CD1c-positive myeloid dendritic cell (primary cell): ENCODE results near the gene RAB11FIP5.
"Not testable (repeated sequence)": the region's sequence is repeated elsewhere in the genome, so short reads cannot be mapped to it uniquely, and the experiment has no call there.

ENCODE experiments used
- DNase-seq: peaks from one replicate; pipeline ENCODE4 v3.0.0-alpha.2; 2016; ENCODE audit errors: extremely low spot score

Gene RAB11FIP5

DNA sequence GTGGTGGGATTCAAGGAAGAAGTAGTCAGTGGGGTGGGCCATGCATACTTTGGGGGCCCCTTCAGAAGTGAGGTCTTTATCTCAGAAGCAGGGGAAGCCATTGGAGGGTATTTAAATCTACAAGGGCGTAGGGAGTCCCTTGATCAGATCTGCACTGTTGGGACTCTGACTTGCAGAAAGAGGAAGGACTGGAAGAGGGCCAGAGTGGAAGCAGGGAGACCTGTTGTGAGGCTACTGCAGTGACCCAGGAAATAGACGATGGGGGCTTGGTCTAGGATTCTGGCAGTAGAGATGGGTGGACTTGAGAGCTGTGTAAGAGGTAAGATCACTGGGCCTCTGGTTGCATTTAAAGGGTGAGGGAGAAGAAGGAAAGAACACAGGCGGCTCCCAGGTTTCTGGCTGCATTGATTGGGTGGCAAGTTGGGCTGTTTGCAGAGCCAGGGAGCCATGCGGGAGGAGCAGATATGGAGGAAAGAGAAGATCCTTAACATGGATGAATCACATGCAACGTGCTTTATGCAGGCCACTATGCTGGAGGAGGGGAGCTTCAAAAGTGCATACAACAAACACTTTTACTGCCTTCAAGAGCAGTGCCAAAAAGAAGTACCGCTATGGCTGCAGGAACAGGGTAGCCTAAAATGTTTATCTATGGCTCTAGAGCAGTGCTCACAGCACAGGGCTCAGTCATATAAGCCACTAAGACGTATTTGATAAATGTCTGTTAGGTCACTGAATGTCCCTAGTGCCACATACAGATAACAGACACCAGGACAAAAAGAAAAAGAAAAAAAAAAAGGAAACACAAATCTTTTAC, 43.5 kb downstream of the RAB11FIP5 start:
- DNase-seq, result peak; percentile 17

DNA sequence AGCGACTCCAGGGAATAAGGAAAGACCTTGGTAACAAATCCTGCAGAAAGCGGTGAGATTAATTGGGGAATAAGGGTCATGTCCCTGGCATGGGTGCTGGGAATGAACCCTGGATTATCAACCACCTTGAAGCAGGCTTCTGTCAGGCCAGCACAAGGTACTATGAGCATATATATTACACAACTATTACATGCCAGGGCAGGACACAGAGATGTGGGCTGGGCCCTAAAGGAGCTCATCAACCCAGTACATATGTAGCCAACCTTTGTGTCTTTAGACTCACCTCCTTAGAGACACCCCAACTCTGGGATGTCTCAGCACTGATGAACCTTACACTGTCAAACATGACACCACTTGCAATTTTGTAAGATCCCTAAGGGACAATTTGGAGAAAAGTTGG, 44.6 kb downstream of the RAB11FIP5 start:
- DNase-seq, result no peak

DNA sequence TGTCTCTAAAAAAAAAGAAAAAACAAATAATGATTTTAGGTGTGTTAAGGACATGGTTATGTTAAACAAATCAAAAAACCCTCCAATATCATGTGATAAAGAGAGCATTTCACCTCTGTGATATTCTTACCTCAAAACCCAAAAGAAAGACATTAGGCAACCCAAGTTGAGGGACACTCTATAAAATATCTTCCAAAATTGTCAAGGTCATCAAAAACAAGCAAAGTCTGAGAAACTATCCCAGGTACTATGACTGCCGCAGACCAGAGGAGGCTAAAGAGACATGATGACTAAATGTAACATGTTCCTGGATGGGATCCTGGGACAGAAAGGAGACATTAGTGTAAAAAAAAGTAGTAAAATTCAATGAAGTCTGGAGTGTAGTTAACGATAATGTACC, 45.7 kb downstream of the RAB11FIP5 start:
- DNase-seq, result no peak

DNA sequence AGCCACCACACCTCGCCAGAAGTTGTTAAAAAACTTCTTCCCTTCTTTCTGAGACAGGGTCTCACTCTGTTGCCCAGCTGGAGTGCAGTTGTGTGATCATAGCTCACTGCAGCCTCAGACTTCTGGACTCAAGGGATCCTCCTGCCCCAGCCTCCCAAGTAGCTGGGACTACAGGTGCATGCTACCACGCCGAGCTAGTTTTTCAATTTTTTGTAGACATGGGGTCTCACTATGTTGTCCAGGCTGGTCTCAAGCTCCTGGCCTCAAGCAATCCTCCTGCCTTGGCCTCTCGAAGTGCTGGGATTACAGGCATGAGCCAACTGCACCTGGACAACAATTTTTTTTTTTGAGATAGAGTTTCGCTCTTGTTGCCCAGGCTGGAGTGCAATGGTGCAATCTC, 47.7 kb downstream of the RAB11FIP5 start:
- DNase-seq, result not testable (repeated sequence)

DNA sequence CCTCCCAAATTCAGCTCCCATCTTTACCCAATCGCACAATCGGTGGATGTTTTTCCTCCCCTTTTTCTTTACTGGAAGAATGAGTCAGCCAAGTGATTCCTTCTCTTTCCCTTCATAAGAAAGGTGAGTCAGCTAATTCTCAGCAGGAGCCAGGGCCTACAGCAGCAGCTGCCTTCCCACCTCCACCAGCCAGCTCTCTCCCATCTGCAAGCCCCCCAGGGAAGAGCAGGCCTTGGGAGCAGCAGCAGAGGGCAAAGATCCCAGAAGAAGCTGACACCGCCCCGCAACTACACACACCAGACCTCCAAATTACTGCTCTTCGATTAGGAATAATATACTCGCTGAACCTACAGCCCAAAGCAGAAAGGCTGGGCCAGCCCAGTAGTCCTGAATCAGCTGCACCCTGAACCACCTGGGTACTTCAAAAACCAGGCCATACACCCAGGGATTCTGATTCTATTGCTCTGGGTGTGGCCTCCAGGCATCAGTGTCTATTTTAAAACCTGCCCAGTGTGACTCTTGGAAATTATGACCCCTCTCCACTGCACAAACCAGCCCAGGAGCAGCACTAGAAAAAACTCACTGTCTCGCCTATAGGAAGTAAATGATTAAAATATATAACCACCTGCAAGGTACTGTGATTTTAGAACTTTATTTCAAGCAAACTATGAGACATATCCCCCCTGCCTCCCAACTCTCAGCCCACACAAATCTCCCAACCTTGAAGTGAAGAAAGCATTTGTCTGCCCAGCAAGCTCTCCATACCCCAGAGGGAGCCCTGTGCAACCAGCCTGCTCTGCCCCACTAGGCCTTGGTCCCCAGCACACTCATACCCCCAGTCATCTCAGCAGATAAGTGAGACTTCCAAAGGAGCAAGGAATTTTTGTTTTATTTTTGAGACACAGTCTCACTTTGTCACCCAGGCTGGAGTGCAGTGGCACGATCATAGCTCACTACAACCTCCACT, 48.6 kb downstream of the RAB11FIP5 start:
- no peak for DNase-seq

DNA sequence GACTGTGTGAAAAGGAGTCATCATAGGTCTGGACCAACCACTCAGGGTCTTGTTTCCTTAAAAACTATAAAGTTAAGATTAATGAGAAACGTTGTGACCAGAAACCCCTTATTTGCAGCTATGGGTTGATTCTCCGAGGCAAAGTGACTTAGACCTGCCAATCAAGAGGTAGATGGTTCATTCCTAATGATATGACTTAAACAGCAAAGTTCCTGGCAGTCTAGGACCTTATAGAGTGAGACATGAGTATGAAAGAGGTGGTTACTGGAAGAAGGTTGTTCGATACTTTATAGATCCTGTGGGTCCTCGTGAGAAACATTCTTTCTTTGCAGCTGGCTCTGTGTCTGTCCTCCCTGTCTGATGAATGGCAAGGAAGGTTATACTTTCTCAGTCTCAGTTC, 49.3 kb downstream of the RAB11FIP5 start:
- no peak for DNase-seq

DNA sequence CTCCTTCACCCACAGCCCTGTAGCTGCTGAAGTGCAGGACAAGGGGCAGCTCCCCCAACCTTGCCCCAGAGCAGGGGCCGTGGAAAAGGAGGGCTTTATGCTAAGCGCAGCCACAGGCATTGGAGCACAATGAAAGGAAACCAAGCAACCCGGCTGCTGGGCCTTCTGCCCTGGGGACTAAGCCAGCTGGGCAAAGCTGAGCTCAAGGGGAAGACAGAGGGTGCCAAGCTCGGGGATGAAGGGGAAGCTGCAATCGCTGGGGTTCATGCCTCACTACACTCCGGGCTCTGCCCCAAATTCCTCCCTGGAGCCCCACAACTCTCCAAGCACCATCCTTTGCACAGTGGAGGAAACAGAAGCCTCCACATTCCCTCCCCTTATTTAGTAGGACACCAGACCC, 53.6 kb downstream of the RAB11FIP5 start:
- no peak for DNase-seq

DNA sequence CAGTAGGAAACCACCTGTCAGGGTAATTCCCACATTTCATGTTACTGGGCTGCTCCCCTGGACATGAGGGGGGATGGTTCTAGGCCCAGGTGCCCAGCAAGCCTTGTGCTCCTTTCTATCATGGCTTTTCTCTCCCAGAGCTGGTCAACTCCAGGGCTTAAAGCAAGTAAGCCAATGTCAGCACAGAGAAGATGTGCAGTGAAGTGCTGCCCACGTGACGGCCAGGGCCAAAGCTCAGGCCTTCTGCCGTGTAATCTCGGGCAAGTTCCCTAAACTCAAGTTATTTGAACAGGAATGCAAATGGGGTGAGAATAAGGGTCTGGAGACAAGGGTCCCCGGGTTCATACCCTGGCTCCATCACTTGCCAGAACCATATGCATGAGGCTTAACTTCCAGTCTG, 57.8 kb downstream of the RAB11FIP5 start:
- DNase-seq, result no peak

DNA sequence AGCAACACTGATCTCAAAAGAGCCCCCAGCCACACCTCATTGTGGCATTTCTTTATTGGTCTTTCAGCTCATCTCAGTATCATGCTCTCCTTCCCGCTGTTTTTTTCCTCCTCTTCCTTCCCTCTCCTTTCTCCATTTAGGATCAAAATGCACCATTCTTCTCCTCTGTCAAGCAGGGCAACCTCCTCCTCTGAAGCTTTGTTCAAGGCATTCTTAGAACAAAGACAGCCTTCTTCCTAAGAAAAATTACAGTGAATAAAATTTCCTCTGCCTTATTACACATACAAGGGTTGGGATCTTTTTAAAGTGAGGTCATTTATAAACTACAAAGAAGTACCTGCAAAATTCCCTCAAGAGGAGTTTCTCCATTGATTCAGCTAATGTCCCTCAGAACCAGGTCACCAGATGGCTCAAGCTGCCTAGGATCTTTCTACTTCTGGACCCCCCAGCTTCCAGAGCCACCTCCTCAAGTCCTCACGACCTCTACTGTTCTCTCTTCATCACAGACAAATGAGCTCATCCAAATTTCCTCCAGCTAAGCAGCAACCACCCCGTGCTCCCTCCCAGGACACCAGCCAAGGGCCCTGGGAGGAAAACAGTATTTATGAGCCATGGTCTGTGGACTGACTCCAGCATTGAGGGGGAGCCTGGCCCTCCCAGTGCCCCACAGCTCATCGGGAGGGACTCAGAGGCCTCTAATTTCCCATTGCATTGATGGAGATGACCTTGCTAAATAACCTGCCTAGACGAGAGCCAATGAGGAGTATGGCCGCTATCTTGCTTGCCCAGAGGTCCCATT, 59.2 kb downstream of the RAB11FIP5 start:
- DNase-seq, result no peak

DNA sequence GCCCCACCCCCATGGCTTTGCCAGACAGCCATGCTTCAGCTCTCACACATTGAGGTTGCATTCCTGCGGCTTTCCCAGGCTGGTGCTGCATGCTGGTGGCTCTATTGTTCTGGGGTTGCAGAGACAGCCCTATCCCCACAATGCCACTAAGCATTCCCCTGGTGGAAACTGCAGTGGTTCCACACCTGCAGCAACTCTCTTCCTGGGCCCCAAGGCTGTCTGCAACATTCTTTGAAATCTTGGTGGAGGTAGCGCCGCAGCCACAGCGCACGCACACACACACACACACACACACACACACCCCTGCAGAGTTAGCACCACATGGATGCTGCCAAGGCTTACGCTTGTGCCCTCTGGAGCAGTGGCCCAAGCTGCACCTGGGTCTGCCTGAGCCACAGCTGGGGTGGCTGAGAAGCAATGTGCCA, 62.6 kb downstream of the RAB11FIP5 start:
- DNase-seq, result no peak

DNA sequence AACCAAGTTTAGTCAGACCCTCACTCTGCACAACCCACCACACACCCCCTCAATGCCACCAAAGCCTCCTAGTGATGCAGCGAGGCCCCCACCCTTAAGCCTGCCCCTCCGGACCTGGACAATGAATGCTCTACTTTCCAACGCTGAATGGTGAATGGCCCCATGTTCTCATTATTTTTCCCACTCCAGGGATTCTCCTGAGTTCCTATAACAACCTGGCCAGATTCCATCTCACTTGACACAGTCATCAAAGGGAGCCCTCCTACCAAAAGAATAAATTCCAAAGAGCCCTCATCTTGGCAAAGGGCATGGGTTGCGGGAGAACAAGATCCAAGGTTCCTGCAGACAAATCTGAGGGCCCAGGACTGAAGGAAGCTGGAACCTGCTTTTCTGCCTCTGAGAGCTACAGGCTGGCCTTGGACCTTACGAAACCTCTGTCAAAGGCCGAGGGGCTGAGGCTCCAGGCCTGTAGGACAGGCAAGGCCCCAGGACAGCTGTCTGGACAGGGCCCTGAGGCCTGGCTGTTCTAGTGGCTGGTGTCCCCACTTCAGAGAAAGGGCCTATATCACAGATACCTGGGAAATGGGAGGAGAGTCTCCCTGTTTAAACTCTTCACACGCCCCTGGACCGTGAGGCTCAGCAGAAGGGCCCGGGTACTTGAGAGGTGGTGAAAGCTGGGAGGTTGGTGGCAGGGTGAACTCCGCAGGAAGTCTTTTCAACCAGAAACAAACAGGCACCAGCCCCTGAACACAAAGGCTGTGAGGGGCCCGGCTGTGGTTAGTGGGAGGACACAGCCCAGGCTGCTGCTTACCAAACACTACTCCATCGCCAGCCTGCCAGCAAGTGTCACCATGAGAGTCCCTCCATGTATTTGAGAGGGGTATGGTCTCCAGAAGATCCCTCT, 68.6 kb downstream of the RAB11FIP5 start:
- DNase-seq, result no peak

DNA sequence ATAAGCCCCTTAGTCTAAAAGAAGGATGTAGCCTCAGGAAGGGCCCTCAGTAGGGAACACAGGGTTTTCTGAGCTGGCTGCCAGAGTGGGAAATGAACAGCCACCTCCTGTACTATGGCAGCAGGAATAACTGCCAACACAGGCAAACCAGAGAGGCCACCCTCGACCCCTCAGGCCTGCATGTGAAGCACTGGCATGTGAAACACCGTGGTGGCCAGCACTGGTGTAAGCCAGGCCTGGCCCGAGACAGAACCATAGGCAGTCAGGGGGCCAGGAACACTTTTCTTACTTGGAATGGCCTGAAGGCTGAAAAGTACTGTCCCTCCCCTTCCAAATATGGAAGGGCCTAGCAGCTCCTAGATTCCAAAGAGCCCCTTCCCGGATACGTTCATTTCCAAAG, 69.5 kb downstream of the RAB11FIP5 start:
- DNase-seq, result no peak

DNA sequence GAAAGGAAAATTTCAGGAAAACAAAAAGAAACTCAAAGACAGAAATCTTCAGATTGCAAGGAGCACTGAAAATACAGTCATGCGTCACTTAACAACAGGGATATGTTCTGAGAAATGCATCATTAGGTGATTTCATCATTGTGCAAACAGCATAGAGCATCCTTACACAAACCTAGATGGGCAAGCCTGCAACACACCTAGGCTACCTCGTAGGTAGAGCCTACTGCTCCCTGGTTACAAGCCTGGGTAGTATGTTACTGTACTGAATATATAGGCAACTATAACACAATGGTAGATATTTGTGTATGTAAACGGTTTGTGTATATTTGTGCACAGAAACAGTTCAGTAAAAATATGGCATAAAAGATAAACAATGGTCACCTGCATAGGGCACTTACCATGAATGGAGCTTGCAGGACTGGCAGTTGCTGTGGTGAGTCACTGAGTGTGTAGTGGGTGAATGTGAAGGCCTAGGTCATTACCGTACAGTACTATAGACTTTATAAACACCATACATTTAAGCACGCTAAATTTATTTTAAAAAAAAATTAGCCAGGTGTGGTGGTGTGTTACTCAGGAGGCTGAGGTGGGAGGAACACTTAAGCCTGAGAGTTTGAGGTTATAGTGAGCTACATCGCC, 74.7 kb downstream of the RAB11FIP5 start:
- DNase-seq, result no peak

DNA sequence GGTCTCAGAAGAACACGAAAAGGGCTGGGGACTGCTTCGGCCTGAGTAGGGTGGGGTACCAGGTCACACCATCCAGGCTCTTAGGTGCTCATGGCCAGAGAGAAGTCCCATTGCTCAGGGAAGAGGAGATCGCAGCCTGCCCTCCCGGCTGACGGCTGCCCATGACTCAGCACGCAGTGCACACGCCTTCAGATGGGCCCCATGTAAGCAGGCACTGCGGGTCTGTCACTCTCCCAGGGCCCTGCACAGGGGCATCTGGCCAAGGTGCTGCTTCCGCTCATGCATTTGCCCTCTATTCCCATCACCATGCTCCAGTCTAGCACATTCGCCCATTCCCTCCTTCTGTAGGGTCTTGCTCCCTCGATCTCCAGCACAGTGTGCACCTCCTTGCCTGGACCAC, 76.0 kb downstream of the RAB11FIP5 start:
- DNase-seq, result no peak

DNA sequence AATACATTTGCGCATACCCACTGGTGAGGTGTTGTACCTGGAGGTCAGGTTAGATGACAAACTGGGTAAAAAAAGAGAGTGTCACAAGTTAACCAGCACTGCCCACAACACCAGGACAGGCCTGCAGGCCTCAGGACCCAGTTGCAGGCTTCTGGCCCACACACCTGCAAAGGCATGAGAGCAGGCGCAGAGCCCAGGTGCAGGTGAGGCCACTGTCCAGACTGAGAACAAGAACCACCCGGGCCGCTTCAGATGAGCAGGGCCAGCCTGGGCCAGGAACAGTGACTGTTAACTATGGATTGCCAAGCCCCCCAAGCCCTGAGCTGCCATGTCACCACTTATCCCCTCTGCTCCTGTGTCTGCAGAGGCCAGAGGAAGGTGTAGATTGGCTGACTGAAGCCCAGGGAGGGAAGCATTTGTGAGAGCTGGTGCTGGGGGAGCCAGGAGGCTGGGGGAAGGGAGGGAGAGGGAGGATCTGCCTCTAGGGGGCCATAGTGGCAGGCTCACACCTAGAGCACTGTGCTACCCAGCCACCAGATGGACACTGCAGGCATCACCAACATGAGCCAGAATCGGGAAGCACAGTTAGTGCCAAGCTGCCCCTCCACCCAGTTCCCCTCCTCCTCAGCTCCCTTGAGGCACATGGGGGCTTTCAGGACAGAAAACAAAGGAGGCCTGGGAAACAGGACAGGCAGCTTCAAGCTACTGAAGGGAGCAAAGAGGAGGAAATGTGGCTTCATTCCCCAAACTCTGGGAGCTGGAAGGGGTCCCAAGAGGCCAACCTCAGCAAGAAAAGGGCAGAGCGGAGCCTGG, 76.6 kb downstream of the RAB11FIP5 start:
- DNase-seq, result no peak

DNA sequence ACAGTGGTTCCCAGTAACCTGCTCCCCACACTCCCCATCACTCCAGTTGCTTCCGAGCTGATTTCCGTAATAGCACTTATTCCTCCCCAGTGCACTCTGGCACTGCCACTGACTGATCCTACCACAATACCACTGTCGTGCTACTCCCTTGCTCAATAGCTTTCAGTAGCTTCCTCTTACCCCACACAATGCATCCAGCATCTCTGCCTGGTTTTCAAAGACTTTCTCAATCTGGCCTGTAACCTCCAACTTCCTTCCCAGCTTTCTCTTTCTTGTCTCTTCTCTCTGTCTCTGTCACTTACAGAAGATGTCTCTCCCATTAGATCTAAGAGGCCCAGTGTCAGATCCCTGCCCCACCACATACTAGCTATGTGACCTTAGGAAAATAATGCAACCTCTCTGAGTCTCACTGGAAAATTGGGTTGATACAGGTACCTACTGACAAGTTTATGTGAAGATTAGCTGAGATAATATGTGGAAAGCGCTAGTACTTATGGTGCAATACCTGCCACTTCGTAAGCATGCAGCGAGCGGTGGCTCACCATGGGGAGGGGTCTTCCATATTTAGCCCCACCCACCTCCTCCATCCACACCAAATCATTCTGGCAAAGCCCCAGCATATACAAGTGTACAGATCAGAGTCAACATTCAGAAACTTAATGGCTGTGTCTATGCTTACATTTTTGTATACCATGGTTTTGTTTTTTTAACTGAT, 77.9 kb downstream of the RAB11FIP5 start:
- peak; percentile 79 for DNase-seq

DNA sequence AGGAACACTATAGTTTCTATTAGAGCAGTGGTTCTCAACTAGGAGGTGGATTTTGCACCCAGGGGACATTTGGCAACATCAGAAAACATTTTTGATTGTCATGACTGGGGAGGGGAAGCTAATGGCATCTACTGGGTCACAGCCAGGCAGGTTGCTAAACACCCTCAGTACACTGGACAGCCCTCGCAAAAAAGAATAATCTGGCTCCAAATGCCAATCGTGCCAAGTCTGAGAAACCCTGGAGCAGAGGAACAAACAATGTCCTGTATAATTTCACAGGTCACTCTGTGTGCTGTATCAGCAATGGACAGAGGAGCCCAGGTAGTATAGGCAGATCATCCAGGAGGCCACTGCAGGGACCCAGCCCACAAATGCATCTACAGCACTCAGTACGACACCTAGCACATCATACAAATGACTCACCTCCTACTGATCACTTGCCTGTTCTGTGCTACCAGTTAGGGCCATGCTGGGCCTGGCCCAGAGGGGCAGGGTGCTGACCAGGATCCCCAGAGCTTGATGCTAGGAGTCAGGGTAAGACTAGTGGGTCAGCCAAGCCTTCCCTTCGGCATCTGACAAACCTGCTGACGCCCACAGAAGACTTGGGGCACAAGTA, 78.9 kb downstream of the RAB11FIP5 start:
- peak; percentile 24 for DNase-seq

DNA sequence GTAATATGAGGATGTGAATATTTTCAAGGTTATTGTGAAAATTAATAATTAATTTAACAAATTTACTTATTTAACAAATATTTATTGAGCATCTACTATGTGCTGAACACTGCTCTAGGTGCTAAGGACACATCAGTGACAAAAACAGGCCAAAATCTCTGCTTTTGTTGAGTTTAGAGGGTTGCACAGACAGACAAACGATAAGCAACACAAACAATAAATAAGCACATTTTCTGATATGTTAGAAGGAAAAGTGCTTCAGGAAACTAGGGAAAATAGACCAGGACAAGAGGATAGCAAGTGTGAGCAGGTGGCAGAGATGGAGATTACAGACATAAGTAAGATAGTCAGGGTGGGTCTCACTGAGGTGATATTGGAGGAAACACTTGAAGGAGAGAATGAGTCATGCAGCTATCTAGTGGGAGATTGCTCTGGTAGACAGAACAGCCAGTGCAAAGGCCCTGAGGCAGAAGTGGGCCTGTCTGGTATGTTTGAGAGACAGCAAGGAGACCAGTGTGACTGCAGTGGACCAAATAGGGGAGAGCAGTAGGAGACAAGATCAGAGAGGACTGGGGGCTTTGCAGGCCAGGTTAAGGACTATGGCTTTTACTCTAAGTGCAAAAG, 79.5 kb downstream of the RAB11FIP5 start:
- DNase-seq, result no peak
